Type B pancreatic cell (in vitro differentiated cells): ENCODE results near the gene LTBP1. TPM values are rescaled to one million over a fixed set of nuclear protein-coding genes. Genes with fewer than 3 reads are reported as not detected.
"Not testable (repeated sequence)": the region's sequence is repeated elsewhere in the genome, so short reads cannot be mapped to it uniquely, and the experiment has no call there.

Source experiments
- DNase-seq: peaks from one replicate; pipeline ENCODE4 v3.0.0; 2021; ENCODE audit warnings: mixed read lengths; ENCODE audit not compliant: unreplicated experiment; ENCODE audit errors: extremely low spot score
- H3K27ac Mint-ChIP-seq: 2 replicates; pipeline ENCODE4 v1.8.0; 2021; ENCODE audit warnings: mild to moderate bottlenecking, mixed read lengths
- H3K27me3 Mint-ChIP-seq: 2 replicates; pipeline ENCODE4 v1.8.0; 2021; ENCODE audit warnings: mixed read lengths
- H3K36me3 Mint-ChIP-seq: 2 replicates; pipeline ENCODE4 v1.8.0; 2021; ENCODE audit warnings: mixed read lengths
- H3K4me1 Mint-ChIP-seq: one replicate; pipeline ENCODE4 v1.8.0; 2021; ENCODE audit warnings: mixed read lengths; ENCODE audit not compliant: unreplicated experiment
- H3K4me3 Mint-ChIP-seq: 2 replicates; pipeline ENCODE4 v1.8.0; 2021; ENCODE audit warnings: mild to moderate bottlenecking, mixed read lengths
- H3K9me3 Mint-ChIP-seq: 2 replicates; pipeline ENCODE4 v1.8.0; 2021; ENCODE audit warnings: mixed read lengths
- CTCF ChIP-seq: fragments of 200-600 bp; sonication (generic); conservative IDR thresholded peaks from 2 replicates; pipeline ENCODE4 v1.5.0; 2021; ENCODE audit warnings: antibody characterized with exemption, mild to moderate bottlenecking
- total RNA-seq: library from RNA; stranded (reverse); gene quantifications from 2 replicates; pipeline ENCODE4 v1.2.1, GENCODE V29; 2021; ENCODE audit warnings: low replicate concordance

Gene LTBP1
- total RNA-seq, 1 donor from 2014 or later = 53.3 TPM

GRCh38 chr2:33441235-33441810 lies 494.6 kb downstream of the LTBP1 start:
- no peaks in the 10 kb centered on the region for H3K9me3 Mint-ChIP-seq
- no peak overlapping the region for H3K27ac Mint-ChIP-seq
- no peak for DNase-seq
- no peaks in the 10 kb centered on the region for H3K4me1 Mint-ChIP-seq
- H3K36me3 Mint-ChIP-seq = no peaks in the 10 kb centered on the region
- H3K4me3 Mint-ChIP-seq = no peak overlapping the region
- peaks cover 6% of the 10 kb centered on the region for H3K27me3 Mint-ChIP-seq
- TF ChIP-seq CTCF = peak; percentile 76

GRCh38 chr2:33442052-33442451 lies 495.3 kb downstream of the LTBP1 start:
- not testable (repeated sequence) for H3K4me1 Mint-ChIP-seq, H3K4me3 Mint-ChIP-seq, DNase-seq, H3K9me3 Mint-ChIP-seq, H3K36me3 Mint-ChIP-seq, H3K27me3 Mint-ChIP-seq, H3K27ac Mint-ChIP-seq

- H3K36me3 Mint-ChIP-seq = no peaks in the 10 kb centered on the region
- no peak overlapping the region for H3K27ac Mint-ChIP-seq
Measured at GRCh38 chr2:33442528-33443079, 495.9 kb downstream of the LTBP1 start.

GRCh38 chr2:33443274-33443829 lies 496.6 kb downstream of the LTBP1 start:
- H3K9me3 Mint-ChIP-seq = no peaks in the 10 kb centered on the region
- no peak for TF ChIP-seq CTCF
- H3K27me3 Mint-ChIP-seq = peaks cover 6% of the 10 kb centered on the region
- DNase-seq = no peak
- H3K36me3 Mint-ChIP-seq = no peaks in the 10 kb centered on the region
- no peak overlapping the region for H3K27ac Mint-ChIP-seq
- no peak overlapping the region for H3K4me3 Mint-ChIP-seq
- no peaks in the 10 kb centered on the region for H3K4me1 Mint-ChIP-seq

More at GRCh38 chr2:33442528-33443079, 495.9 kb downstream of the LTBP1 start:
- H3K9me3 Mint-ChIP-seq = no peaks in the 10 kb centered on the region
- H3K27me3 Mint-ChIP-seq = peaks cover 6% of the 10 kb centered on the region
- no peak overlapping the region for H3K4me3 Mint-ChIP-seq
- DNase-seq = no peak
- no peaks in the 10 kb centered on the region for H3K4me1 Mint-ChIP-seq
- no peak for TF ChIP-seq CTCF

- Mint-ChIP-seq H3K9me3 (no peaks in the 10 kb centered on the region), H3K4me3 (no peak overlapping the region), H3K4me1 (no peaks in the 10 kb centered on the region), H3K36me3 (no peaks in the 10 kb centered on the region), H3K27me3 (peaks cover under 1% of the 10 kb centered on the region), H3K27ac (no peak overlapping the region)
- TF ChIP-seq CTCF = no peak
- no peak for DNase-seq
Measured at GRCh38 chr2:33444967-33445366, 498.2 kb downstream of the LTBP1 start.

- no peaks in the 10 kb centered on the region for H3K27me3 Mint-ChIP-seq
- no peak for TF ChIP-seq CTCF
- H3K27ac Mint-ChIP-seq = no peak overlapping the region
- no peaks in the 10 kb centered on the region for H3K36me3 Mint-ChIP-seq
- no peak overlapping the region for H3K4me3 Mint-ChIP-seq
- H3K9me3 Mint-ChIP-seq = peaks cover 4% of the 10 kb centered on the region
- no peaks in the 10 kb centered on the region for H3K4me1 Mint-ChIP-seq
- DNase-seq = no peak
Measured at GRCh38 chr2:33448220-33448899, 501.6 kb downstream of the LTBP1 start.
